ENCODE measurements around the gene P4HA3.

The P4HA3 gene

GRCh38 chr11:74288161-74288560 is 23.3 kb downstream of the P4HA3 start:
- DNase-seq (ENCODE audit: low read depth): peak; percentile 16
- TF ChIP-seq MYC (IDR thresholded peaks at IDR 0.05; ENCODE audit: low read depth, low read length) (no peak), CTCF (IDR thresholded peaks at IDR 0.05; ENCODE audit: low read depth, low read length) (no peak), POLR2A (IDR thresholded peaks at IDR 0.05; ENCODE audit: extremely low read depth, insufficient read length) (no peak), MAX (IDR thresholded peaks at IDR 0.05; ENCODE audit: low read depth, low read length) (no peak)

GRCh38 chr11:74284466-74284865 is 27.0 kb downstream of the P4HA3 start:
- no peak for DNase-seq (ENCODE audit: low read depth)
- TF ChIP-seq CTCF (IDR thresholded peaks at IDR 0.05; ENCODE audit: low read depth, low read length): no peak
- TF ChIP-seq MYC (IDR thresholded peaks at IDR 0.05; ENCODE audit: low read depth, low read length): no peak
- TF ChIP-seq POLR2A (IDR thresholded peaks at IDR 0.05; ENCODE audit: extremely low read depth, insufficient read length): no peak
- TF ChIP-seq MAX (IDR thresholded peaks at IDR 0.05; ENCODE audit: low read depth, low read length): no peak
- H3K4me3 ChIP-seq (ENCODE audit: low read depth, low read length): no peak overlapping the region

More at GRCh38 chr11:74288161-74288560, 23.3 kb downstream of the P4HA3 start:
- no peak overlapping the region for H3K4me3 ChIP-seq (ENCODE audit: low read depth, low read length)

GRCh38 chr11:74283580-74284180 is 27.8 kb downstream of the P4HA3 start:
- TF ChIP-seq CTCF (IDR thresholded peaks at IDR 0.05; ENCODE audit: low read depth, low read length) (no peak), POLR2A (IDR thresholded peaks at IDR 0.05; ENCODE audit: extremely low read depth, insufficient read length) (no peak), MYC (IDR thresholded peaks at IDR 0.05; ENCODE audit: low read depth, low read length) (no peak), MAX (IDR thresholded peaks at IDR 0.05; ENCODE audit: low read depth, low read length) (no peak)

GRCh38 chr11:74282914-74283371 is 28.5 kb downstream of the P4HA3 start:
- H3K4me3 ChIP-seq (ENCODE audit: low read depth, low read length): no peak overlapping the region
- TF ChIP-seq MAX (IDR thresholded peaks at IDR 0.05; ENCODE audit: low read depth, low read length): no peak
- TF ChIP-seq POLR2A (IDR thresholded peaks at IDR 0.05; ENCODE audit: extremely low read depth, insufficient read length): no peak
- TF ChIP-seq MYC (IDR thresholded peaks at IDR 0.05; ENCODE audit: low read depth, low read length): no peak
- no peak for TF ChIP-seq CTCF (IDR thresholded peaks at IDR 0.05; ENCODE audit: low read depth, low read length)
- DNase-seq (ENCODE audit: low read depth): no peak

More at GRCh38 chr11:74283580-74284180, 27.8 kb downstream of the P4HA3 start:
- no peak for DNase-seq (ENCODE audit: low read depth)
- no peak overlapping the region for H3K4me3 ChIP-seq (ENCODE audit: low read depth, low read length)

GRCh38 chr11:74282421-74282820 is 29.0 kb downstream of the P4HA3 start:
- H3K4me3 ChIP-seq (ENCODE audit: low read depth, low read length): no peak overlapping the region
- no peak for DNase-seq (ENCODE audit: low read depth)
- TF ChIP-seq POLR2A (IDR thresholded peaks at IDR 0.05; ENCODE audit: extremely low read depth, insufficient read length) (no peak), CTCF (IDR thresholded peaks at IDR 0.05; ENCODE audit: low read depth, low read length) (no peak), MYC (IDR thresholded peaks at IDR 0.05; ENCODE audit: low read depth, low read length) (no peak), MAX (IDR thresholded peaks at IDR 0.05; ENCODE audit: low read depth, low read length) (no peak)
